Measurements from ENCODE around the gene PPP4C.
"Not testable (repeated sequence)": the region's sequence is repeated elsewhere in the genome, so short reads cannot be mapped to it uniquely, and the experiment has no call there.

The PPP4C gene

DNA sequence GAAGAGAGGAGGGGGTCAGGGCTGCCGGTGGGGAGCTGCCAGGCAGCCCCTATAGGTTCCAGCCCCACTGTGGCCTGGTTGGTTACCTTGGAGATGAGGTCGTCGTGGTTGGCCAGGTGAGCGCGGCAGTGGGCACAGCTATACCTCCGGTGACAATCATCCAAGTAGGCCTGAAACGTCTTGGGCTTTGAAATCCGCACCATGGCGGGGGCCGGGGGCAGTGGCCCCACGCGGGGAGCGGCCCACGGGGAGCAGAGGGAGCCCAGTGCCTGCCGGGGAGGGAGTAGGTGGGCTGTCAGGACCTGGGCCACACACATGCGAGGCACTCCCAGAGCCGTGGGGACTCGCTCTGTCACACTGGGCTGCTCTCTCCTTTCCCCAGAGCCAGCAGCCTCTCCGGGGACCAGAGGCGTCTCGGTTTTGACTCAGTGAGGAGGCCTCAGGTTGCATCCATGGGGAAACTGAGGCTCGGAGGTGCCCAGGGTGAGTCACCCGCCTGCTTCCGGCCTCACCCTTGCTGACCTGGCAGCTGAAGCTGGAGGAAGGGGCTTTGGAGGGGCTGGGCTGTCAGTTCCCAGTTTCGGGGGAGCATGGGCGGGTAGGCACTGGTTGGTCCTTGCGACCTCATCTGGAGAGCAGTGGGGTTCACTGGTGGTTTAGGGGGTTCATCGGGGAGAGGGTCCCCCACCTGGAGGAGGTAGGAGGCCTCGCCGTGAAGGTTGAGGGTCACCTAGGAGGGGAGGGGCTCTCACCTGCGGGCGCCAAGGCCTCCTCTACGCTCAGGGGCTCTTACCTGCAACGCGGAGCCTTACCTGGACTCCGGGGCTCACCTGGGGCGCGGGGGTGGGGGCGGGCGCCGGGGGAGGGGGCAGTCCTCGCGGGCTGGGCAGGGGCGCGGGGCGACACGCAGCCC, 19.6 kb downstream of the PPP4C start:
- peak overlapping the region; percentile 18 for H3K4me3 ChIP-seq (ENCODE audit: low read depth, low read length)

DNA sequence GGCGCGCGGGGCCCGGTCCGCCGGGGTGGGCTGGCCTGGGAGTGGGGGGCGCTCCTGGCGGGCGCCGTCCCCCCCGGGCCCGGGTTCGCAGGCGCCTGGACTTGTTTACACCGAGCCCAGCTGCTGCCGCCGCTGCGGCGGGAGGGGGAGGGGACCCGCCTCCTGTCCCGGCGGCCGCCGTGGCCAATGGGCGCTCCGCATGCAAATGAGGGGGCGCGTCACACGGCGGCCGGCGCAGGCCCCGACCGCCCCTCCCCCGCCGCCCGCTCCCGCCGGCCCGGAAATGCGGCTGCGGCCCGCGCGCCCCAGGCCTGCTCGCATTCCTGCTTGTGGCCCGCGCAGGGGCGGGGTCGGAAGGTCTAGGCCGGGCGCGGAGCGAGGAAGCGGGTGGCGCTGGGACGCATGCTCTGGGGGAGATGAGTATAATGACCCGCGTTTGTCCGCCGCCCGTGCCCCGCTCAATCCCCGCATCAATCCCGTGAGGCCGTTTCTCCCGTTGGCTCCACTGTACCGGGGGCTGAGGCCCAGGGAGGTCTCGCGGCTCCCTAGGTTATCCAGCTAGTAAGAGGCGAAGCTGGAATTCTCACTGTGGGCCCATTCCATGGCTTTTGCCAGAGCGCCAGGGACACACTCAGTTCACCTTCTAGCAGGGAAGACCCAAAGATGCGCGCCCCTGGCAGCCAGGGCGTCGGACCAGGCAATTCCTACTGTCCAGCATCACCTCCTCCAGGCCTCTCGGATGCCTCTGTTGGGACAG, 20.5 kb downstream of the PPP4C start, which contains the start of gene YPEL3:
TSS of gene YPEL3 (minus strand) at position 109 of the 757 bp plus-strand sequence. CDS start 731 bp downstream, outside the sequence.
- H3K4me3 ChIP-seq (ENCODE audit: low read depth, low read length): peak within 1 kb of the TSS; percentile 49

DNA sequence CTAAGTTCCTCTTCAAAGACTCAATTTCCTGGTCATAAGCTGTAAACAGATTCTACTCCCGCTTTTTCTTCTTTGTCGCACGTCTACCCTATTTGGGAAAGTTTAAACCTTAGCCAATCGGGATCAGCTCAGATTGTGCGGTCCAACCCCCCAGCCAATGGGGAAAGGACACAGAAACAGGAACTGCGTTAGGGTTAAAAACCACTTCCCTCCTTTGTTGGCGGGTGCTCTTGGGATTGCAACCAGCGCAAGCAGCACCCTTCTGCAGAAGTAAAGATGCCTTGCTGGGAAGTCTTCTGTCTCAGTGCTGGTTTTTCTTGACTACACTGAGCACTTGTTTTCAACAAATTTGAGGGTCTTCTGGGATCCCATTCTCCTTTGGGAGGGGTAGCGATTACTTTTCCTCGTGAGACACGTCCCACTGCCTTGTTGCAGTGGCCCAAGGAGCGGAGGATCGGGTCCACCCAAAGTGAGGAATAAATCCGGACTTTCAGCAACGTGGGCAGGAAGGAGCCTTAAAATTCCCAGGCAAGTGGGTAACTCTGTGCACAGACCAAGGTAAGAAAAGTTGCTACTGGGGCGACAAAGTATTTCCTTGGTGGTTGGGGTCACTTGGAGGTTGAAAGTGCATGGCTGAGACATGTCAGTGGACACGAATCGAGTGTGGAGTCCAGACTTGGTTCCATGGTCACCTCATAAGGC, 21.2 kb downstream of the PPP4C start:
- H3K4me3 ChIP-seq (ENCODE audit: low read depth, low read length): peak overlapping the region; percentile 49

DNA sequence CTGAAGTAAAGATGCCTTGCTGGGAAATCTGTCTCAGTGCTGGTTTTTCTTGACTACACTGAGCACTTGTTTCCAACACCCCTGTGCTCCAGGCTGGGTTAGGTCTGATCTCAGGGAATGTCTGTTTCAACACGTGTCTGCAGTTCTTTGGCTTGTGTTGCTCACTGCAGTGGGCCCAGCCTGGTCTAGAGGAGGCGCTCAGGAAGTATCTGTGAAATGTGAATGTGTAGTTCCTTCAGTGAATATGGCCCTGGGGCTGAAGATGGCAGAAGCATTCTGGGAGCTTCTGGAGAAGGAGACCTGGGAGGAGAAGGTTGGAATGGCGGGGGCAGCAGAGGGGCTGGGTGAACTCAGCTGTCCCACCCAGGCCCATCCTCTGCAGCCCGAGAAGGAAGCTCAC, 28.3 kb downstream of the PPP4C start:
- no peak overlapping the region for H3K4me3 ChIP-seq (ENCODE audit: low read depth, low read length)

DNA sequence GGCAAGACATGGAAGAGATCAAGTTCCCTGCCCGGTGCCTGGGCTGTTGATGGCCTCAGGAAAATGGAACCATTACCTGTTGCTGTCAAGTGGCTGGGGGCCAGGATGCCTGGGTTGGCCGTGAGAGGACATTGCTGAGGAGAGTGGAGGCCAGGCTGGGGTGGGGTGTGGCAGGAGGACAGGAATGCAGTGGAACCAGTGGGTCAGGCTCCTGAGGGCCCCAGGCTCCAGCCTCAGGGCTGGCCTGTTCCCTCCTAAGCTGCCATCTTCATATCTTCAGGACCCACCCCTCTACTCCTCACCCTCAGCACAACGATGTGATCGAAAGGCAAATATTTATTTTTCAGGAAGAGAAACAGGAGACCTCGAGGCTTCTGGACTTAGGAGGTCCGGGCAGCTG, 28.7 kb downstream of the PPP4C start:
- H3K4me3 ChIP-seq (ENCODE audit: low read depth, low read length): no peak overlapping the region

DNA sequence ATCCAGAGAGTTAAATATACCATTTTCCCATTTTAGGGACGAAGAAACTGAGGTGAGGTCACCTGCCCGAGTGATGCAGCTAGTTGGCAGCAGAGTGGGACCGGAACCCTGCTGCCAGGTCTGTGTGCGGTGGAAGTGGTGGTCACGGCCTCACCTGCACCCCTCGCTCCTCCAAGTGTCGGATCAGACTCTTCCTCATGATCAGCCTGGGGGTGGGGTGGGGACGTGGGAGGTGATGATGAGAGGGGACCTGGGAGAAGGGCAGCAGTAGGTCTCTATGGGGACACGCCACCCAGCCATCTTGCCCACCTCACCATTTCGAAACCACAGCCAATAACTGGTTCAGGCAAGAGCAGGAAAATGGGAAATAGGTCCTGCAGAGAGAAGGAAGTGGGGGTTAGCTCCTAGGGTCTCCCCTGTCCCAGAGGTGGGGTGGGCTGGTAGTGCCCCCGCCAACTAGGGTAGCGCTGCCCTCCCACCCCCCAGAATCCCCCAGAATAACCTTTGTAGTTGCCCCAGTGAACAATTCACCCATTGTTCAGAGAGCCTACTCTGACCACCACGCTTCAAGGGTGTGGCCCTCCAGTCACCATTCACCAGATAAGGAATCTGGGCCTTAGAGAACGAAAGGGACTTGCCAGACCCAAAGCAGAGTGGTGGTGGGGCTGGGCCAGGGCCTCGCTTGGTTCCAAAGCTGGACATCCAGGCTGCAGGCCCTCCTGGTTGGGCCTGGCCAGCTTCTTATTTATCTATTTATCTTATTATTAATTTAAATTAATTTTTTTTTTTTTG, 32.5 kb downstream of the PPP4C start:
- no peak overlapping the region for H3K4me3 ChIP-seq (ENCODE audit: low read depth, low read length)

DNA sequence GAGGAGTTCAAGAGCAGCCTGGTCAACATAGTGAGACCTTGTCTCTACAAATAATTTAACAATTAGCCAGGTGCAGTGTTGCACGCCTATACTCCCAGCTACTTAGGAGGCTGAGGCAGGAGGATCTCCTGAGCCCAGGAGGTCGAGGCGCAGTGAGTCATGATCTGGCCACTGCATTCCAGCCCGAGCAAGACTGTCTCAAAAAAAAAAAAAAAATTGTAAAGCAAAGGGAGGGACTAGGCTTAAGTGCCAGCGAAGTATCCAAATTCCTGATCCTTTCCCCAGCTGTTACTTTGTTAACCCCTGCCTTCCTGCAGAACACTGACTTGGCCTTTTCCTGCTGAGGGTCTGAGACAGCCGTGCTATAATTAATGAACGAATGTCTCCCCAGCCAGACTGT, 34.9 kb downstream of the PPP4C start:
- no peak overlapping the region for H3K4me3 ChIP-seq (ENCODE audit: low read depth, low read length)

DNA sequence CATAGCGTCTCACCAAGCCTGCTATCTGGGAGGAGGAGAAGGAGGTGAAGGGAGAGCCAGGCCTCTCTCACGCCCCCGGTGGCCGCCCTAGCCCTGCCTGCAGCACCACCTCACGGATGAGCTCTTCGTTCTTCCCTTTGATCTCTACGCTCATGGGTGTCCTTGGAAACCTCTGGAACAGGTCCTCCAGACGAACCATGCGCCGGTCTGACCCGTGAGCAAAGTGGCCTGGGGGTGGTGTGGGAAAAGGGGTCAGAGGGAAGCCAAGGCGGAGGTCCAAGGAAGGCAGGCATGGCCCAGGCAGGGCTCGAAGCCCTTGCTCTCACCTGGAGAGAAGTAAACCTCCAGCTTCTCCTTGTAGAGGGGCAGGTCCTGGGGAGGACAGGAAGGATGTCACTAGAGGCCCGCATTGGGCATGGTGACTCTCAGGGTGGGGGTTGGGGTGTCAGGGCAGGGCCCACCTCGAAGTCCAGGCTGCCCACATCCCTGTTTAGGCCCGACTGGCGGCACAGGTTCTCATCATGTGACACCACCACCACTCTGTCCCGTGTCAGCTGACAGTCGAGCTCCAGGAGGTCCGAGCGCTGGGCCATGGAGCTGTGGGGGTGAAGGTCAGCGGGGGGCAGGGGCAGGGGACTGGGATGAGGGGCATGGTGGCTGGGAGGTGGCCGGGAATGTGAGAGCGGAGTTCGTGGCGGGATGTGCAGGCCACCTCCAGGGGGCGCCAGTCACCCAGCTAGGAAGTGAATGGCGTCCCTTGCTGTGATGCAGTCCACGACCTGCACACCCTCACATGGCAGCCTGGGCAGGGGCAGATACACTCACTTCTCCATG, 36.6 kb downstream of the PPP4C start:
- H3K4me3 ChIP-seq (ENCODE audit: low read depth, low read length): no peak overlapping the region

DNA sequence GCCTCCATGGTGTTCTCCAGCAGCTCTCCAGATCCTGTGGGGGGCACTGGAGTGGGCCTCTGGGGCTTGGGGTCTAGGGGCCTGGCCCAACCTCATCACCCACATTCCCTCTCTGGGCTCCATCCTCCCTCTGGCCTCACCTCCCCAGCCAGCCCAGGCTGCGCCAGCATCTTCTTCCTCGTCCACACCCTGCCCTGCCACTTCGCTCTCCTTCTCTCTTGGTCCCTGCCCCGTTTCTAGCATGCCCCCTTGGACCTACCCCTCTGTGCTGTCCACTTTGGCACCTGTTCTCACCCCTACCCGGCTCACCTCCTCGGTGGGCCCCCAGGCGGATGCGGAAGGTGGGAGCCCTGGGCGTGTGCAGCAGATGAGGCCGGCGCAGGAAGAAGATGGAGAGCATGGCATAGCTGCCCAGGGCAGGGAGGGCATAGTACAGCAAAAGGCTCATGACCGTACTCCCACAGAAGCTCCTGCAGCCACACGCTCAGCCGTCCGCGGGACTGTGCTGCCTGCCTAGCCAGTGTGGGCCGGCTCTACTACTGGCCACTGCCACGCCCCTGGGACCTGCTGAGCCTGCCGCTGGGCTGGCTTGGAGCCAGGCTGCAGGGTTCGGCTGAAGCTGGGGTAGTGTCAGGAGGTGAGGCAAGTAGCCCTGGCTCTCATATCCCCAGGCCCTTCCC, 37.4 kb downstream of the PPP4C start, which contains the start of gene GDPD3:
TSS of gene GDPD3 (minus strand) at position 507 of the 680 bp plus-strand sequence. CDS start at position 448, 59 bp downstream.
- H3K4me3 ChIP-seq (ENCODE audit: low read depth, low read length): no peak within 1 kb of the TSS

DNA sequence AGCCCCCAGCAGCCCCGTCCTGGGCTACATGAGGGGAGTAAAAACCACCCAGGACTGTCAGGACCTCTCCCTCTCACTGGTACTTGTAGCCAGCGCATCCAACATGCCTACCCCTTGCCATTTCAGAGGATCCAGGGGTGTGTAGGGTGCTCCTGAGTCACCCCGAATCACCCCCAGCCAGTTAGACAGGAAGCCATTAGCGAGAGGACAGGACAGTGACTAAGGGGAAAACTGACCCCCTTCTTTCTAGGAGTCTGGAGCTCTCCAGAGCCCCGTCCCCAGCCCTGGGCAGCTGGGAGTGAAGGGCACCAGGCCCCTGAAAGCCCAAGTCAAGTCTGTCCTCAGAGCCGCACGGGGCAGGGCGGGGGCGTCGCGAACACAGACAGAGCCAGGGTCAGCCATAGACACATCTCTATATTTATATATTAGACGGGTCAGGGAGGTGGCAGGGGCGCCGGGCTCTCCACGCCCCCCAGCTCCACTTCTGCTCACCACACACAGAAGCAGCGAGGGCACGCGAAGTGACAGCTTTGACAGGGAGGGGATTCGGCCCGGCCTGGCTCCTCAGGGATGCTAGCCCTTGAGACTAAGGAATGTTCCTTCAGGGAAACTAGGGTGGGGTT, 38.0 kb downstream of the PPP4C start:
- no peak overlapping the region for H3K4me3 ChIP-seq (ENCODE audit: low read depth, low read length)

DNA sequence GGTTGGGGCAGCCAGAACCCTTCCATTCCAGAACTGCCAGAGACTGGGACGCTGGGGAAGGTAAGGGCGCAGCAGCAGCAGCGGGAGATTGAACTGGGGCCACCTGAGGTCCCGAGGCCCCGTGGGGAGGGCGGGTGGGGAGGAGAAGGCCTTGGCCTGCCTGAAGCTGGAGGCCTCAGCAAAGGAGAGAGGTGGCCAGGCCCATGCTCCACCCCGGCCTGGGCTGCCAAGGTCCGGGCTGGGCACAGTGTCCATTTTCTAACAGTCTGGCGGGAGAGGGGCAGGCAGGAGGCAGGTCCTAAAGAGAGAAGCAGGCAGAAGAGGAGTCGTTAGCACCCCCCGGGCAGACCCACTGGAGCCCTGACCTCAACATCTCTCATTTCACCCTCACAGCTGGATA, 38.6 kb downstream of the PPP4C start:
- H3K4me3 ChIP-seq (ENCODE audit: low read depth, low read length): no peak overlapping the region

DNA sequence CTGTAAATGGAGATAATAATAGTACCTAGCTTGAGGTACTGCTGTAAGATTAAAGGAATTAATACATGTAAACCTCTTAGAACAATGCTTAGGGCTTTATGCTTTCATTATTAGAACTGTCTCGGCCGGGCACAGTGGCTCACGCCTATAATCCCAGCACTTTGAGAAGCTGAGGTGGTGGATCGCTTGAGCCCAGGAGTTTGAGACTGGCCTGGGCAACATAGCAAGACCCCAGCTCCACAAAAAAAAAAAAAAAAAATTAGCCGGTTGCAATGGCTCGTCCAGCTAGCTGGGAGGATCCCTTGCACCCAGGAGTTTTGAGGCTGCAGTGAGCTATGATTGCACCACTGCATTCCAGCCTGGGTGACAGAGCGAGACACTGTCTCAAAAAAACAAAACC, 39.0 kb downstream of the PPP4C start:
- H3K4me3 ChIP-seq (ENCODE audit: low read depth, low read length): not testable (repeated sequence)

DNA sequence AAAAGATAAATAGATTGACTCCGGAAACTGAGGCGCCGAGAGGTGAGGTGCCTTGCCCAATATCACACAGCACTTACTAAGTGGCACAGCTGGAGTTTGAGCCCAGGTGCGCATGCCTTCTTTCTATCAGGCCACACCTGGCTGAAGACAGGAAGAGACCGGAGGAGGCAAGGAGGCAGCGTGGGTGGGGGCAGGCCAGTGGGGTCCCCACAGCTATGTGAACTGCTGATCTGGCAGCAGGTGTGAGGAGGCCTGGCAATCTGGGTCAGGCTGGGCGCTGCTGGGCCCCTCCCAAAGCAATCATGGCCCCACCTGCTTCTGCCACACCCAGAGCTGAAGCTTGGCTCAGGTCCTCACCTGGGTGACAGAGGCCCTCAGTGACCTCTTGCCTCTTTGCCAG, 39.4 kb downstream of the PPP4C start:
- H3K4me3 ChIP-seq (ENCODE audit: low read depth, low read length): no peak overlapping the region

DNA sequence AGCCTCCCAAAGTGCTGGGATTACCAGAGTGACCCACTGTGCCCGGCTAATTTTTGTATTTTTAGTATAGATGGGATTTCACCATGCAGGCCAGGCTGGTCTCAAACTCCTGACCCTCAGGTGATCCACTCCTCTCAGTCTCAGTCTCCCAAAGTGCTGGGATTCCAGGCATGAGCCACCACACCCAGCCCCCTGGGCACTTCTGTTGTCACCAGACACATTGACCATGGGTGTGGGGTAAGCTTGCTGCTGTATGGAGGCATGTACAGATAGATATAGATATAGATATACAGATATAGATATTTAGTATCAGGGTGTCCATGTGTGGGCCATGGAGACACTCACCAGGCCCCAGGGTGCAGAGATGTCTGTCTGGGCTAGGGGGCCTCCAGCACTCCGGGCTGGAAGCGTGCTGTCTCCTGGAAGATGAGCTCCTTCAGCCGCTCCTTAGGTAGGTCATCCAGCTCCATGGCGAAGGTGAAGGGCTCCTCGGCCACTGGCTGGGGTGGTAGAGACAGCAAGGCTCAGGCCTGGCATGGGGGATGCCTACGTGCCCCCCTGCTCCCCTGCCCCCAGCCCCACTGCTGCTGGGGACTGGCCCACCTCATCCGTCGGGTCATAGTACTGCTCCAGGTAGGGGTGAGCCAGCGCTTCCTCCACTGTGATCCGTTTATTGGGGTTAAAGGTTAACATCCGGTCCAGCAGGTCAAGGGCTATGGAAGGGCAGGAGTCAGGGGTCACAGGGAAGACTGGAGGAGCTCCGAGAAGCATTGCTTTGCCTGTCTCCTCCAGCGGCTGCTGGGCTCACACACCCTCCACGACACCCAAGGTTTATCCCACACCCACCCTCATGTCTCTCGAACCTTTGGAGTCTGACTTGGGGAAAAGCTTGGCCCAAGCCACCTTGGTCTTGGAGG, 40.8 kb downstream of the PPP4C start:
- no peak overlapping the region for H3K4me3 ChIP-seq (ENCODE audit: low read depth, low read length)

DNA sequence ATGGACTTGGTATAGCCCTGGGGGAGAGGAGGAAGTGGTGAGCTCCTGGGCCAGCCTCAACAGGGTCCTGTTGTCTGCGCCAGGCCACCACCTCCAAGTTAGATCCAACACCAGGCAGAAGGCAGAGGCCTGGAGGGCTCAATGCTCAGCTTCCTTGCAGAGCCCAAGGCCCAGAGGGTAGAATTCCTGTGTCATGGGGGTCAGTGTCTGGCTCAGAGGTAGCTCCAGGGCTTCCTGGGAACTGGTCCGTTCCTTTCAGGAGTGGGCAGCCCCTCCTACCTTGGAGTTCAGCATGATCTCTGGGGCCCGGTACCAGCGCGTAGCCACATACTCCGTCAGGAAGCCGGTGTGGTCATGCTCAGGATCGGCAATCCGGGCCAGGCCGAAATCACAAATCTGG, 42.0 kb downstream of the PPP4C start:
- H3K4me3 ChIP-seq (ENCODE audit: low read depth, low read length): no peak overlapping the region

DNA sequence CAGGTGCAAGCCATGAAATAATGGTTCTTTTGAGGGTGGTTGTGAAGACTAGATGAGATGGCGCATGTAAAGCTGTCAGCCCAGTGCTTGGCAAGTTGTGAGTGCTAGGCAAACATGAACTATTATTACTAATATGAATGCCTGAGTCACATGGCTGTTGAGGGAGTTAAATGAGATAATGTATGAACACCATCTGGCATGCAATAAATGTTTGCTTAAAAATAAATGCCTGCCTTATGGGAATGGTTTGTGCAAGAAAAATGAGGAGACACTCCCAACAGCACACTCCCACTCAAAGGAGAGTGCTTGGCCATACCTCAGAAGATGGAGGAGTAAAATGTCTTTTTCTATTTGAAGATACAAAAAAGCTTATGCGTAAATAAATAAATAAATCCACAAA, 43.6 kb downstream of the PPP4C start:
- H3K4me3 ChIP-seq (ENCODE audit: low read depth, low read length): no peak overlapping the region

DNA sequence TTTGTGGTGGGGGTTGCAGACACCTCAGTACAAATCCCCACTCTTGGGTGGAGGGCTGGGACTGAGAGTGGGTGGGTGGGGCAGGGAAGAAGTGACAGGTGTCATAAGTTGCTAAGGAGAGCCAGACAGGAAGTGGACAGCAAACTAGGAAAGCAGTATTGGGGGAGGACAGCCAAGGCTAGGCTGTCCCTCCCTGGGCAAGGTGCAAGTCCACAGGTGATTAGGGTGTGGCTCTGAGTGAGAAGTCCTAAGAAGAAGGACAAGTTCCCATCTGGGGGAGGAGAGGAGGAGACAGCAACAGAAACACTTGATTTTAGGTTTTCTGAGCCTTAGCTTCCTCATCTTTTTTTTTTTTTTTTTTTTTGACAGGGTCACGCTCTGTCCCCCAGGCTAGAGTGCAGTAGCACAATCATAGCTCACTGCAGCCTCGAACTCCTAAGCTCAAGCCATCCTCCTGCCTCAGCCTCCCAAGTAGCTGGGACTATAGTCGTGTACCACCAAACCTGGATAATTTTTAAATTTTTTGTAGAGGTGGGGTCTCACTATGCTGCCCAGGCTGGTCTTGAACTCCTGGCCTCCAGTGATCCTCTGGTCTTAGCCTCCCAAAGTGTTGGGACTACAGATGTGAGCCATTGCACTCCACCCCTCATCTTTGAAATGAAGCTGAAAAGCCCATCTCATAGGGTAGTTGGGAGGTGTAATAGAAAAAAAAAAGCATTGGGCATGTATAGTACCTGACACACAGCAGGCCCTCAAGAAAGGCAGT, 44.7 kb downstream of the PPP4C start:
- no peak overlapping the region for H3K4me3 ChIP-seq (ENCODE audit: low read depth, low read length)

All from iPS-11a (cell line).